ENCODE results near the gene IGF2BP2.

GRCh38 chr3:185661772-185662171 lies 163.1 kb downstream of the IGF2BP2 start:
- TF ChIP-seq CTCF (IDR thresholded peaks at IDR 0.05) (no peak), POLR2A (IDR thresholded peaks at IDR 0.05) (no peak)

Data from esophagus squamous epithelium (tissue), 4 donors.